Measurements from ENCODE around the gene HSPG2. TPM values are rescaled to one million over a fixed set of nuclear protein-coding genes. Genes with fewer than 3 reads are reported as not detected.
"Not testable (repeated sequence)": the region's sequence is repeated elsewhere in the genome, so short reads cannot be mapped to it uniquely, and the experiment has no call there.

The HSPG2 gene
- total RNA-seq, 1 donor from 2014 or later: 3.7 TPM

DNA sequence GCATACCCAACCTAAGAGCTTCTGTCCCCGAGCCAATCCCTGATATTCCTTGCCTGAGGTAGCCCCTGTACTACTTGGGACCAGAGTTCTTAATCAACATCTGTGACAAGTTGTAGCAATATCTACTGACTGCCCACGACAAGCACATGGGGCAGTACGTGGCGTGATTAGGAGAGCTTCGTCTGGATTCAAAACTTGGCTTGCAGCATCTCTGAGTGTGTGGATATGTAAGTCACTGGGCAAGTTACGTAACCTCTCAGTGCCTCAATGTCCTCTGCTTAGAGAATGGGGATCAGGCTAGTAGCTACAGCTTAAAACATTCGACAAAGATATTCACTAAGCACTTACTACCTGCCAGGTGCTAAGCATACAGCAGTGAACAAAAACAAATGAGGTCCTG, 5.0 kb downstream of the HSPG2 start:
- no peak for DNase-seq

DNA sequence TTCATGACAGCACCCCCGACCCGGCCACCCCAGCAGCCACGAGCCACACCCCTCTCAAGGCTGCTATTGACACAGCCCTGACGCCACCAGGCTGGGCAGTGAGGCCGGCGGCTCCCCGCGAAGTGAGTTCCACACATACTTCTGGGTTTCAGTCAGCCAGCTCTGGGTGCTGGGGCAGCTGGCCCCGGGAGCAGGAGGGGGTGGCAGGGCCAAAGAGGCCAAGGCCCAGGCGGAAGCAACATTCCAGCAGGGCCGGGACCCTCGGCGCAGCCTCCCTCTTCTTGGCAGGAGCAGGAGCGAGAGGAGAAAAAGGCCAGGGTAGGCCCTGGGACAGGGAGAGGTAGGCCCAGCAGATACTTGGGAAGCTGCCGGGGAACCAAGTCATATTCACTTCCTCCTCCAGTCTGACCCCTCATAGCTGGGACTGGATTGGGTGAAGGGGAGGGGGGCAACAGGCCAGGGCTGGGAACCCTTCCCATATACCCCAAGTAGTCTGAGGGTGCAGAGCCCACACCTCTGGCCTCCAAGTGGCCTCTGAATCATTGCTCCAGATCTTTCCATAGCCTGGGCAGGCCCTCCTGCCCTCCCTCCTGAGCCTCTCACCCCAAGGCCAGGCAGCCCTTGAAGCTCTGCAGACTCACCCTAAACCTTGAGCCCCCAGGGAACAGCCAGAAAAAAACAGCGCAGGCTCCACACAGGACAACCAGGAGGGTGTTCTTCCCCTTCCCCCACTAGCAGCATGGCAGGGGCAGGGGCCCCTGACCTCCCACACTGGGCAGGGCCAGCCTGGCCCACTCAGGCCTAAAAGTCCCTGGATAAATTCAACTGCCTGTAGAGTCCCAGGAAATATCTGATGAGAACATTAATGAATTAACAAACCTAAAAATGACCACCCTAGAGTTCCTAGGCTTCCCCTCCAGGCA, 5.7 kb downstream of the HSPG2 start:
- no peak for DNase-seq

DNA sequence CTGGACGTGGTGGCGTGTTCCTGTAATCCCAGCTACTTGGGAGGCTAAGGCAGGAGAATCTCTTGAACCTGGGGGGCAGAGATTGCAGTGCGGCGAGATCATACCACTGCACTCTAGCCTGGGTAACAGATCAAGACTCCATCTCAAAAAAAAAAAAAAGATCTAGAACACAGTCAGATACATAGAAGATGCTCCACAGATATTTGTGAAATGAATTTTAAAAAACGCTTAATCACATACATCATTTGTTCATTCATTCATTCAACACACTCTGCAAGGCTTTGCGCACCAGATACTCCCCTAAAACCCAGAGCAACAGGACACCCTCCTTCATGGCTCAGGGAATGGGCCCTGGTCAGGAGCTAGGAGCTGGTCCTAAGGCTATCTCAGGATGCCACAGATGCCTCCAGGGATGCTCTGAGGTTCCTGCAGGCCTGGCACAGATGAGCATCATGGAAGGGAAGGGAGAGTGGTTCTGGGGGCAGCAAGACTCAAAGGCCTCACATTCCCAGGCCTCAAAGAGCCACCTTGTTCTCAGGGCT, 6.4 kb downstream of the HSPG2 start:
- no peak for DNase-seq

DNA sequence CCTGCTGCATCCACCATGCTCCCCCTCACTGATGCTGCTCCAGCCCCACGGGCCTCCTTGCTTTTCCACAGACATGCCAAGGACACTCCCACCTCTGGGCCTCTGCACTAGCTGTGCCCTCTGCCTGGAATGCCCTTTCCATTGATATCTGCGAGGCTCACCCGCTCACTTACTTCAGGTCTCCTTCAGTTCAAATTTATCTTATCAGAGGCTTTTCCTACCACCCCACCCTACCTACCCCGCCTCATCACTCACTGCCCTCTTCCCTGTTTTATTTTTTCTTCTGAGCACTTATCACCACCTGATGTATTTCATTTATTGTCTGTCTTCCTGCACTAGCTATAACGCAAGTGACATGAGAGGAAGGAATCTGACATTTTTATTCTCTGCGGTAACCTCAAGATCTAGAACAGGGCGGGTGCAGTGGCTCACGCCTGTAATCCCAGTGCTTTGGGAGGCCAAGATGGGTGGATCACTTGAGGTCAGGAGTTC, 7.0 kb downstream of the HSPG2 start:
- DNase-seq: no peak

DNA sequence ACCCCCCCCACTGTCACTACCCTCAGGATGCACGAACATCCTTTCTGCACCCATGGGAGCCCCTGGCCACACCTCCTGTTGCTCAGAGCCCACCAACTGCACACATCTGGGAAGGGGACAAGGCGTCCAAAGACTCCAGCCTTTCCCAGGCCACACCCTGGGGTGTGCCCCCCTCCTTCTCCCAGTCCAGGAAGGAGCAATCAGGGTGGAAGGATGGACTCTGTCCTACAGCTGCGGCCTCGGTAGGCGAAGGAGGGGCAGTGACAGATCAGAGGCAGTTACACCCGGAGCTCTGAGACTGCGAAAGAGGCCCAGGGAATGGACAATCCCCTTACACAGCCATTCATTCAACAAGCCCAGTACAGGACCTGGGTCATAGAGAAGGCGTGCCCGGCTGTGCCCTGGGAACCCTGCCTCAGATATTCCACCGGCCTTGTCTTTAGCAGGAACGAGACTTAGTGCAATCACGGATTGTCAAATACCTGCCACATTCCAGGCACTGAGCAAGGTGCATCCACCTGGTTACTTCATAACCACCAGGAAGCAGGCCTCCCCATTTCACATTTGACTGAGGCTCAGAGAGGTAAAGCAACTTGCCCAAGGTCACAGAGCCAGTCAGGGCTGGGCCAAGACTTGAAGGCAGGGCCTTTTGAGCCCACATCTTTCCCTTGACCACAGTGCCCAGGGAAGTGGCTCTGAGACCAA, 9.4 kb downstream of the HSPG2 start:
- no peak for DNase-seq

DNA sequence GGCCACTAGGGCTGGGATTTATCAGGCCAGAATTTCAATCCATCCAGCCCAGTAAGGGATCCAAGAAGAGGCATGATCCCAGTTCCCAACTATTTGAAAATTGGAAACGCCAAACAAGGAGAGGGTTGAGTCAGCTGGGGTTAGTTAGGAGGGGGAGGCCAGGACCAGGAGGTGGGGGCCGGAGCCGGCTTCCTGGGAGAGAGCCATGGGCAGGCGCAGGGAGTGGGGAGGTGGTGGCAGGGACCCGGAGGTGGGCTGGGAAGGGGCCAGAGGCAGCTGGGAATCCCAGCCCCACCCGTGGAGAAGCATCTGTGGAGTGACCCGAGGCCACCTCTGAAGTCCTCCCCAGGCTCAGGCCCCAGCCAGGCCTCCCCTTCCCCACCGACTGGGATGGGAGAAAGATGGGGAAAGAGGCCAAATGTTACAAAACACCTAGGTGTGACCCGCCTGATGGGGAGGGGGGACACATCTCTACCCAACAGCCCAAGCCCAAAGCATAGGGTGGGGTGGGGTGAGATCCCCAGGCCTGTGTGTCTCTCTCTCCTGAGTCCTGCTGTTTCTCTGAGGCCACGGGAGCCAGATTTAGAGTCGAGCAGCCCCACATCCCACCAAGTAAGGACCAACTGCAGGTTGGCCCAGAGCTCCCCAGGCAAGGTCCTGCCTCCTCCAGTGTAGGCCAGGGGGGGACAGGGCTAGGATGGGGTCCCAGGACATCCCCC, 10.1 kb downstream of the HSPG2 start:
- DNase-seq: no peak

DNA sequence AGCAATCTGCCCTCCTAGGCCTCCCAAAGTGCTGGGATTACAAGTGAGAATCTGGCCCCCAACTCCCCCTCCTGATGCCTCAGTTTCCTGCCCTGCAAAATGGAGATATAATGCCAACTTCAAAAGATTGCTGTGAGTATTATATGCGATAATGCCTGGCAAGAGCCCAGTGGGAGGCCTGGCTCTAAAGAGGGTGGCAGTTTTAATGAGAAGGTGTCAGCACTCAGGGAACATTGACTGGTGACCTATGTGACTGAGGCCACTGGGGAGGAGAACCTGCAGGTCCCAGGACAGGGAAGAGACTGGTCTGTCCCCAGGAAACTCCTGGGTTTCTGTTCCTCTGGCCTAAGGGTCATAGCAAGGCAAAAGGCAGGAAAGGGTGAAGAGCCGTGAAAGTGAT, 11.0 kb downstream of the HSPG2 start:
- DNase-seq: no peak

DNA sequence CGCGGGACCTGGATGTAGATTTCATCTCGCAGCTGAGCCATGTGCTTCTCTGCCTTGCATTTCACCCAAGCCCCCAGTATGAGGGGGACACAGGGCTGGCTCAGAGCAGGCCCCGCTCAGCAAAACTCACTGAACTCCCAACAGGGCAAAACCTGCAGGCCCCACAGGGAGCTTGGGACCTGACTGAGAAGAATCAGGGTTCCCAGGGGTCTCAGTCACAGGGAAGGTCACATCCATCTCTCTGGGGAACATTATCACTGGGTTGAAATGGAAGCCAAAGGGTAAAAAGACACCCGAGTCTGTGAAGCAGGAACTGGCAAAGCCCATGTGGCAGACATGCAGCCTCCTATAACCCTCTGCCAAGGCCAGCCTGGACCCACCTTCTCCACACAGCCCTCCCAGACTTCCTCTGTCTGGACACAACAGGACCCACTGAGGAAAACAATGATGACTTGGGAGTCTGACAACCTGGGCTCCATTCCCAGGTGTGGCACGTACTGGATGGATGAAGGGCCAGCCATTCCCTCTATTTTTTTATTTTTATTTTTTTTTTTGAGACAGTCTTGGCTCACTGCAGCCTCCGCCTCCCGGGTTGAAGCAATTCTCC, 11.7 kb downstream of the HSPG2 start:
- DNase-seq: no peak

DNA sequence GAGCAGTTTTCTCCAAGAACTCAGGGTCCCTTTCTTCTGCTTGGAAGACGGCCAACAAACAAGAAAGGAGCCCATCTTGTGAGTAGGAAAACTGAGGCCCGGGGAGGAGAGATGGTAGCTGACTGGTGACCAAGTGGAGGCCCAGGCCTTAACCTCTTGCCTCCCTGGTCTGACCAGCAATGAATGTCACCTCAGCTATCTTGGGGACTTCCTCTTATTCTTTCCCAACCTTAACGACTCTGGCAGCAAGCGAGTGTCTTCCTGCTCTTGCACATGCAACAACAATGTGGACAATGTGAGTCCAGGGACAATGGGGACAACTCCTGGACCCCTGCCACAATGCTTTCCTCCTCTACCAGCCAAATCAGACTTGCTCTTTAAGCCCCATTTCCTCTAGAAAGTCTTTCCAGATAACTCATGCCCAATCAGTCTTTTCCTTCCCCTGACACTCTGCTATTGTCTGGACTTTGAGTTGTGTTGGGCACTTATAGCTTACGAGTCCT, 12.6 kb downstream of the HSPG2 start:
- no peak for DNase-seq

DNA sequence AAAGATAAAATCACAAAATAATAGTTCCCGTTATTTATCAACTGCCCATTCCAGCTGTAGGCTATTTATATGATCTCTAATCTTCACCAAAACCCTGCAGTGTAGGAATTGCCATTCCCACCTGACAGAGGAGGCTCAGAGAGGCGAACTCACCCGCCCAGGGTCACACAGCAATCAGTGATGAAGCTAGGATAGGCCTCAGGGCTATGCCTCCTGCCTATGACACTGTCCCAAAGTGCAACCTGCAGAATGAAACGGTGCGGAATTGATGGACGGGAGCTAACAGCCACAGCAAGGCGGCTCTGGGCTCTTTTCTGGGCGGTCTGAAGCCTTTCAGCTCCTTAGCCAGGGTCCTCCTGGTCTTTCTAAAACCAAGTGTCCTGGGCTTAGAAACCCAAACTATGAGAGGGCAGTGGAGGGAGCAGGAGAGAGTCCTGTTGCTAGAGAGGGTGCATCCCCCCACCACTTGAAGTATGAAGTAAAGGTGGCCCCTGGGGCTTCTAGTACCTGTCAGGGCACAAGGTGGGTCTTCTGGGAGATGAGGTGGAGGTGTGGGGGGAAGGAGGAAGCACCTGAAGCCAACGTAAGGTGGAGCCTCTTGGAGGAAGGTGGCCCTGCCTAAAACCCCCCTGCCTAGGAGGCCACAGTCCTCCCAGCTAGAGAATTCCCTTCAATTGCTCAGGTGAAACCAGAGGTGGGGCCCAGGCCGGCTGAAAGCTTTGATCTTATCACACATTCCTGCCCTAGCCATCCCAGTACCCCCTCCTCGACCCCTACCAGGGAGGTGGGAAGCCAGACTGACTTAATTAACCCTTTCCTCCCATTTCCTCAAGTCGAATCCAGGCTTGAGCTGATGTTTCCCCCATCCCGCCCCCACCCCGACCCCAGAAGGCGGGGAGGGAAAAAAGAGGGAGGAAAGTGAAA, 14.8 kb downstream of the HSPG2 start:
- DNase-seq: no peak

DNA sequence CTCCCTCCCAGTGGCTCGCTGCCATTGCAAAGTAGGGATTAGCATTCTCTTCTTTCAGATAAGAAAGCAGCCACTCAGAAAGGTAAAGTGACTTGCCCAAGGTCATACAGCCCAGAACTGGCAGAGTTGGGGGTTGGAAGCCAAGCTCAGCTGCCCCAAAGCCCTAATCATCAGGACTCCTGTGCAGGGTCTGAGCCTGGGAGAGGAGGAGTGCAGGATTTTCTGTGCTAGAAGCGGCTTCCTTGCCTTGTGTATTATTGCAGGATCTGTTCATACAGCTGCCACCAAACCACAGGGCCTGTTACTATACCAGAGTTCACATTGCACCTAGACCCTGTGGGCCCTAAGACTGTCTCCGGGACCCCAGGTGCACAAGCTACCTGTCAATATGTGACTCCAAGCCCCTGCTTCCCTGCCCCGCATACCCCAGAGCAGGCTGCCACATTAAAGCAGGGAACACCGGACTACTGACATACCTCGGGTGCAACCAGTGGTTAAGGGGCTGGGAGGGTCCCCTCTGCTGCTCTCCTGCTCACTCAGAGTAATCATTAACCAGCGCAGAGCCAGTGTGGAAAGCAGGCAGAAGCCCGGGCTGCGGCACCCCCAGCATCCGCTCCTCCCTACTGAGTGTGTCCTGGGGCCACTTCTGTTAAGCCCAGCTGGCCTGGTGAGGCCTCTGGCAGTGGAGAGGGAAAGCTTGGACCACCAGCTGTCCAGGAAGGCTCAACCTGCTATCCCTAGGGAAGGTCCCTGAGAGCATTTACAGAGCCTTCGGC, 15.8 kb downstream of the HSPG2 start:
- no peak for DNase-seq

DNA sequence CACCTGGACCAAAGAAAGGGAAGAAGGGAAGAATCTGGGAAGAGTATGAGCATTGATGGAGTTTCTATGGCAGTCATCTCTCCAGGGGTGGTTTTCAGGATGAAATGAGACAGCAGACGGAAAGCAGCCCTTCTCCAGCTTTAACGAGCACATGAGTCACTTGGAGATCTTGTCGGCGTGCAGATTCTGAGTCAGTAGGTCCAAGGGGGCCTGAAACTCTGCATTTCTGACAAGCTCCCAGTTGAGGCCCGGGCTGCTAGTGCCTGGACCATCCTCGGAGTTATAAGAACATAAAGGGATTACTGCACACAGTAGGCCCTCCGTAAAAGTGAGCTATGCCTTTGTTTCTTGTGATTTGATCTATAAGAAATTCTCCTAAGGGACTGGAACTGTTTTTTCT, 17.6 kb downstream of the HSPG2 start:
- DNase-seq: no peak

DNA sequence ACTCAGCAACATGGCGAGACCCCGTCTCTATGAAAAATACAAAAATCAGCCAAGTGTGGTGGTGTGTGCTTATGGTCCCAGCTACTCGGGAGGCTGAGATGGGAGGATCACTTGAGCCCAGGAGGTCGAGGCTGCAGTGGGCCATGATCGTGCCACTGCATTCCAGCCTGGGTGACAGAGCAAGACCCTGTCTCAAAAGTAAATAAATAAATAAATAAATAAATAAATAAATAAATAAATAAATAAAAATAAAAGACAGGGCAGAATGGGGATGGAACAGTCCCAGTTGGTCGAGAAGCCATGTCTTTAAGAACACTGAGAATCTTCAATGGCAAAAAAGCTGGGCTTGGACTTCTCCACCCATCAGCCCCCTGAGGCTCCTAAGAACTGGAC, 19.9 kb downstream of the HSPG2 start:
- not testable (repeated sequence) for DNase-seq

DNA sequence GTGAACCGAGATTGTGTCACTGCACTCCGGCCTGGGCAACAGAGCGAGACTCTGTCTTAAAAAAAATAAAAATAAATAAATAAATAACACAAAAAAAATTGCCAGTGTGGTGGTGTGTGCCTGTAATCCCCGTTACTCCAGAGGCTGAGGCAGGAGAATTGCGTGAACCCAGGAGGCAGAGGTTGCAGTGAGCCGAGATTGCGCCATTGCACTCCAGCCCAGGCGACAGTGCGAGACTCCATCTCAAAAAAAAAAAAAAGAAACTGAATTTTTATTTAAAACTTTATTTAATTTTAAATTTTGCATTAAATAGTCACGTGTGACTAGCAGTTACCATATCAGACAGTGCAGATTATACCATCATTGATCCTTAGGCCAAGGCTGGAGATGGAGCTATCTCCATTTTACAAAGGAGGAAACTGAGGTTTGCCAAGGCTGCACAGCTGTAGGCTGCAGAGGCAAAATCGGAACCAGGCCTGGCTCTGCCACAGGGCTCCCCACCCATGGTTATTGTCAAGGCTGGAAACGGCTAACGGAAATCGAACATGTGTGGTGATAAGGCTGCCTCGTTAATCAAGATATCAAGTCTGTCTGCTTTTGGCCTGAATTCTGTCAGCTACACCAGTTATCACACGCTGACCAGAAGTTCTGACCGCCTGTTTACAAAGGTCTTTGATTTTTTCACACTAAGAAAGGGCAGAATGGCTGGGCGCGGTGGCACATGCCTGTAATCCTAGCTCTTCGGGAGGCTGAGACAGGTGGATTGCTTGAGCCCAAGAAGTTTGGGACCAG, 20.5 kb downstream of the HSPG2 start:
- DNase-seq: no peak

DNA sequence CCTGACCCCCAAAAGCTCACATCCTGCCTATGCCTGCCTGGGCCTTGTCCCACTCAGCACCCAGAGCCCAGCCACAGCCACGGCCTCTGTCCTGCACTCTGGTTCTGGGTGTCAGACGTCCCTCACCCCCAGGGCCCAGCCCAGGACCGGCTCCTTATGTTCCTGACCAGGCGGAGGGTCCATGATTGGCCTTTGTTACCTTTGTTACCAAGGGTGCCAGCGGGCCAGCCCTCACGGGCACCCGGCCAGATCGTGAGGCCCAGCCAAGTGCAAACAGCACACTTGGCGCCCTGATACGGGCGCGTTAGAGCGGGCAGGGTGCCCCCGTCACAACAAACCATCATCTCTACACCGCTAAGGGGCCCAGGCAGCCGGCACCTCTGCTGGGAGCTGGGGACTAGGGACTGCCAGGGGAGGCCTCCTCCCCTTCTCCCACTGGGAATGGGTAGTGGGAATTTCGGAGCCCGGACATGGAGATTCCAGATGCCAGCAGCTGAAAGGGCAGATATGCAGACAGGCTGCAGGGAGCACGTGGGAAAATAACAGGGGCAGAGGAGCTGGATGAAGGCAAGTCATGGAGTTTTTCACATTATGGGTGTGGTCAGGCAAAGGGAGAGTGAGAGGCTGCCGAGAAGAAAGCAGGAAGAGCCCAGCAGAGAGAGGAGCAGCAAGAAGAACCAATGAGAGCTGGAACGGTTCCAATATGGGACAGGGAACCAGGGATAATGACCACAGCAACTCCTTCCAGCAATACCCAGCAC, 22.1 kb downstream of the HSPG2 start:
- no peak for DNase-seq

DNA sequence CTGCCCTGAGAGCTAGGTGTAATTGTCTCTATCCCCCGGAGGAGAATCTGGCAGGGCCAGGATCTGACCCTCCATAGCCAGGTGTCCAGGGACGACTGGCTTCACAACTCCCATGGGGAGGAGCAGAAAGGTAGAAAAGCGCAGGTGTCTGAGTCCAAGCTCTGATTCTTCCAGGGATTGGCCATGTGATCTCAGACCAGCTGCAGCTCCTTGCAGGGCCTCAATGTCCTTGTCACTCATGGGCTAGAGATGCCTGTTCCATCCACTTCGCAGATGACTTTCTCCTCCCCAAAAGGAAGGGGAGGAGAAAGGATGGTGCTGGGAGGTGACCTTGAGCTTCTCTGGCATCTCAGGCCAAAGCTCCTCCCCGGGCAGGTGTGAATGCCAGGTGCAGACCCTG, 22.7 kb downstream of the HSPG2 start:
- no peak for DNase-seq

DNA sequence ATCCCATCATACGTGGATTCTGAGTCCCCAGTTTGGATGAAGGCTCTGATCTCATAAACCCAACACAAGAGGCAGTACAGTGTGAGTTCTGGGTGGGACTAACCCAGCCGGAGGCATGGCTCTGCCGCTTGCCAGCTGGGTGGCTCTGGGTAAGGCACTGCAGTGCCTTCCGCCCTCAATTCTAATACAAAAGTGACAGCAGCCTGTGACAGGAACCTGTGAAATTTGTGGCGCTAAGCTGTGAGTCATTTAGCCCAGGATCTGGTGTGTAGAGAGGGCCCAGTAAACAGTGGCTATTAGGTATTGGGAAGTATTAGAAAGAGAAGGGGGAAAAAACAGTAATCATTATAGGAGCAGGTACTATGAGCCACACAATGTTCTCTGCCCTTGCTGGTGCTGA, 23.3 kb downstream of the HSPG2 start:
- DNase-seq: no peak

DNA sequence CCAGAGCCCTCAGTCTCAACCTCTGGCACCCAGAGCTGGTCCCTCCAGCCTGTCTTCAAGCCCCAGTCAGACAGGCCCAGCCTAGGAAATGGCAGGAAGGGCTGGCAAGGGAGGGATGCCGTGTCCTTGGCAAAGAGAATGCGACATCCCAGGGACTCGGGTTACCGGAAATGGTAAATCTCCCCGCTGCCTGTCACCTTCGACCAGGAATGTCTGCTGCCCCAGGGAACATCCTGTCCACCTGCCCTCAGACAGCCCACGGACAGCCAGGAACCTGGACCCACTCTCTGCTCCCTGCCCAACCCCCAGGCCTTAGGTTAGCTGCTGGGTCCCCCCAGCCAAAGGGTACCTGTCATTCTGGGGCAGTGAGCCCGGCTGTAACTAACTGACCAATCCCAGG, 23.9 kb downstream of the HSPG2 start:
- DNase-seq: no peak
